Fibroblast of pulmonary artery (primary cell): Measurements from ENCODE around the gene HOXD3.

Experiments
- DNase-seq: peaks from one replicate; pipeline ENCODE4 v3.0.0-alpha.2; 2010; ENCODE audit warnings: low read depth
- H3K4me3 ChIP-seq: replicated peaks from 2 replicates; pipeline ENCODE4 v1.5.1; 2011; ENCODE audit warnings: low read depth, mild to moderate bottlenecking, control low read depth, low read length, moderate library complexity
- CTCF ChIP-seq: IDR thresholded peaks from 2 replicates; pipeline ENCODE4 v1.5.1; 2011; ENCODE audit warnings: mild to moderate bottlenecking, control low read depth, low read length, inconsistent platforms; ENCODE audit errors: missing control alignments

HOXD3 gene

DNA sequence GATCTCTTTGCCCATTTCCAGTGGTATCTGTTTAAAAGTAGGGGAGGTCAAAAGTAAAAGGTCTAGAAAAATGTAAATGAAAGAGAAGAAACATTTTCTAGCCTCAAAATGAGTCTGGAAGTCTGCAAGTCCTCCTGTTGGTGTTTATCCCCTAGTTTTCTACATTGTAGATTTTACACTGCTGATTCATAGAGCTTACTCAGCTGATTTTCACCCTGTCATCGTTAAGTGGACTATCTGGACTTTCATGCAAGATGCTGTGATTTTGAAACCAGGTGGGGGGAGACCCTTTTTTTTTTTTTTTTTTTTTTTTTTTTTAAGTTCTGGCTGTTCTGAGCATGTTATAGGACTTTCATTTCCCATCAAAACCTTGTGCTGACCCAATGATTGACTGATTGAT is 10.3 kb downstream of the HOXD3 start:
- no peak for TF ChIP-seq CTCF
- no peak for DNase-seq
- no peak overlapping the region for H3K4me3 ChIP-seq

DNA sequence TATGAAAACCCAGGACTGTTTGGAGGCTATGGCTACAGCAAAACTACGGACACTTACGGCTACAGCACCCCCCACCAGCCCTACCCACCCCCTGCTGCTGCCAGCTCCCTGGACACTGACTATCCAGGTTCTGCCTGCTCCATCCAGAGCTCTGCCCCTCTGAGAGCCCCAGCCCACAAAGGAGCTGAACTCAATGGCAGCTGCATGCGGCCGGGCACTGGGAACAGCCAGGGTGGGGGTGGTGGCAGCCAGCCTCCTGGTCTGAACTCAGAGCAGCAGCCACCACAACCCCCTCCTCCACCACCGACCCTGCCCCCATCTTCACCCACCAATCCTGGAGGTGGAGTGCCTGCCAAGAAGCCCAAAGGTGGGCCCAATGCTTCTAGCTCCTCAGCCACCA is 12.1 kb downstream of the HOXD3 start:
- no peak for DNase-seq
- H3K4me3 ChIP-seq: no peak overlapping the region
- no peak for TF ChIP-seq CTCF

GRCh38 chr2:176169711-176170110 is 12.6 kb downstream of the HOXD3 start:
- H3K4me3 ChIP-seq: no peak overlapping the region
- TF ChIP-seq CTCF: no peak
- DNase-seq: no peak

DNA sequence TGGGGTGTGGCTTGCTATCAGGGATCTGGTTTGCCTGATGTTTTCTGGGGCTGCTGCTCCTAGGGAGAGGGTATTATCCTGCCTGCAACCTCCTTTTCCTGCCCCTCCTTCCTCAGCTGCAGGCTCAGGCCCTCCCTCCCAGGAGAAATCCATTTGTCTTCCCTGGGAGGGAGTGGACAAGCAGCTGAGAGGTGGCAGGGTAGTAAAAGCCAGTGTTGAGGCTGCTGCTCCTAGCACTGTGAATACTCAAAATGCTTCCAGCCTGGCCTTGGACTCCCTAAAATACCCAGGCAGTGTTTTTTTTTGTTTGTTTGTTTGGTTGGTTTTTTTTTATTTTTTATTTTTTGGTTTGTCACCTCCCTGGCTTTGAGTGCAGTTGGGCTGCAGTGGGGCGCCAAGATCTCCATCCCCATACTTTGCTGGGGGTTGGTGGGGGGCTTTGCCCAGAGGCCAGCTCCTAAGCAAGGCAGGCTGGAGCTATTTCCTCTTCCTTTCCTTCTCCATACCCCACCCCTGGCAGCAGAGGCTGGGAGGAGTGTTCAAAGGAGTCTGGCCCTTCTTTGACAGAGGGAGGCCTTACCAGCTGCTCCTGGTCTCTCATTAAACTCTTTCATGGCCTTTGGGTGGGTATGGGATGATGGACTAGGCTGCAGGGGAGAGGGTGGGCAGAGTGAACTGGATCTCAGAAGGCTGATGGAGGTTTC is 13.6 kb downstream of the HOXD3 start:
- DNase-seq: no peak
- no peak for TF ChIP-seq CTCF

GRCh38 chr2:176171351-176172006 is 14.4 kb downstream of the HOXD3 start:
- TF ChIP-seq CTCF: no peak
- DNase-seq: no peak
- no peak overlapping the region for H3K4me3 ChIP-seq

More for the DNA sequence above, 13.6 kb downstream of the HOXD3 start:
- H3K4me3 ChIP-seq: no peak overlapping the region

DNA sequence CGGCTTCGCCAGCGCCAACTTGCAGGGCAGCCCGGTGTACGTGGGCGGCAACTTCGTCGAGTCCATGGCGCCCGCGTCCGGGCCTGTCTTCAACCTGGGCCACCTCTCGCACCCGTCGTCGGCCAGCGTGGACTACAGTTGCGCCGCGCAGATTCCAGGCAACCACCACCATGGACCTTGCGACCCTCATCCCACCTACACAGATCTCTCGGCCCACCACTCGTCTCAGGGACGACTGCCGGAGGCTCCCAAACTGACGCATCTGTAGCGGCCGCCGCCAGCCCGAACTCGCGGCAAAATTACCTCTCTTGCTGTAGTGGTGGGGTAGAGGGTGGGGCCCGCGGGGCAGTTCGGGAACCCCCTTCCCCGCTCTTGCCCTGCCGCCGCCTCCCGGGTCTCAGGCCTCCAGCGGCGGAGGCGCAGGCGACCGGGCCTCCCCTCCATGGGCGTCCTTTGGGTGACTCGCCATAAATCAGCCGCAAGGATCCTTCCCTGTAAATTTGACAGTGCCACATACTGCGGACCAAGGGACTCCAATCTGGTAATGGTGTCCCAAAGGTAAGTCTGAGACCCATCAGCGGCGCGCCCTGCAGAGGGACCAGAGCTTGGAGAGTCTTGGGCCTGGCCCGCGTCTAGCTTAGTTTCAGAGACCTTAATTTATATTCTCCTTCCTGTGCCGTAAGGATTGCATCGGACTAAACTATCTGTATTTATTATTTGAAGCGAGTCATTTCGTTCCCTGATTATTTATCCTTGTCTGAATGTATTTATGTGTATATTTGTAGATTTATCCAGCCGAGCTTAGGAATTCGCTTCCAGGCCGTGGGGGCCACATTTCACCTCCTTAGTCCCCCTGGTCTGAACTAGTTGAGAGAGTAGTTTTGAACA is 15.1 kb downstream of the HOXD3 start:
- no peak for DNase-seq
- no peak for TF ChIP-seq CTCF
- H3K4me3 ChIP-seq: no peak overlapping the region
